NOMO-1 treated with dmso at 0.1 percent for 144 hours (cell line): Measurements from ENCODE around the gene CNOT10.
"Not testable (repeated sequence)": the region's sequence is repeated elsewhere in the genome, so short reads cannot be mapped to it uniquely, and the experiment has no call there.

Experiments used
- DNase-seq: peaks from one replicate; lab custom pipeline; 2025; ENCODE audit not compliant: unreplicated experiment; lab: John Stamatoyannopoulos, UW

The CNOT10 gene

DNA sequence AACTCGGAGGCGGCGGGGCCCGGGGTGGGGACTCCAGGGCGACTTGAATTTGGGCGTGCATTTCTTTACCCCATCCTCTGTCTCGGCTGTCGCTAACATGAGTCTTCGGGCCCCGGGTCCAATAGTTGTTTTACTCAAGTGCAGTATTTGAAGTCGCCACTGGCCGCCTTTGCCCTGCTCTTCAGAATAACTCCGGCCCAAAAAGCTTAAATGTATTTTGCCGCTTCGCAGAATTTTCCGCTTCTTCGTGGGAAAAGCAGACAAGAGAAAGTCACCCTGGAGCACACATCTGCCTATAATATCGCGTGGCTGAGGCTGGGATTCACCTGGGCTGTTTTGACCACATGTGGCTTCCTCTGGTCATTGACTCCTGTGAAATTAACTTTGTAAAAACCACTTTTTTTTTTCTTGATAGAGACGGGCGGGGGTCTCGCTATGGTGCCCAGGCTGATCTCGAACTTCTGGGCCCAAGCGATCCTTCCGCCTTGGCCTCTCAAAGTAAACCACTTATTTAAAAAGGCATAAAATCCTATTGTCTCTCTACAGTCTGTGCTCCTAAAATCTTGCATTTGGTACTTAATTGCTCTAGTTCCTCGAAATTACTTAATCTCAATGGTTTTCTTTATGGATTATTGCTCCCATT, 676 bp downstream of the CNOT10 start:
- peak; percentile 30 for DNase-seq

- DNase-seq = no peak
These were observed 1.7 kb downstream of the CNOT10 start for GRCh38 chr3:32686713-32687112.

- no peak for DNase-seq
These were observed 6.9 kb downstream of the CNOT10 start for GRCh38 chr3:32691847-32692246.

GRCh38 chr3:32696523-32696922, 11.5 kb downstream of the CNOT10 start:
- DNase-seq = no peak

DNA sequence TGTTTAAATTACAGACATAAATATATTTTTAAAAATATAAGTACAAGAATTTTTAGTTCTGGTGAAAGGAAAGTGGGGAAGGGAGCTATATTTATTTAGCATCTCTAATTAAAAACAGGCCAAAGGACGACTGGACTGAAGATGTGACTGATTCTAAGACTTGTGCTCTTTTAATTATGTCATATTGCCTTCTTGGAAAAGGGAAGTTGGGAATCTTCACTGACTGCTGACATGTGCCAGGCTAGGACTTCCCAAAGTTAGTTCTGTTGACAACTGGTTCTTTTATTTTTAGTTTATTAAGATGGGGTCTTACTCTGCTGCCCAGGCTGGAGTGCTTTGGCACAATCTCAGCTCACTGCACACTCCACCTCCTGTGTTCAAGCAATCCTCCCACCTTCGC, 13.5 kb downstream of the CNOT10 start:
- no peak for DNase-seq

- DNase-seq = no peak
These were observed 14.4 kb downstream of the CNOT10 start for GRCh38 chr3:32699429-32699828.

- DNase-seq = no peak
These were observed 15.3 kb downstream of the CNOT10 start for GRCh38 chr3:32700244-32700643.

DNA sequence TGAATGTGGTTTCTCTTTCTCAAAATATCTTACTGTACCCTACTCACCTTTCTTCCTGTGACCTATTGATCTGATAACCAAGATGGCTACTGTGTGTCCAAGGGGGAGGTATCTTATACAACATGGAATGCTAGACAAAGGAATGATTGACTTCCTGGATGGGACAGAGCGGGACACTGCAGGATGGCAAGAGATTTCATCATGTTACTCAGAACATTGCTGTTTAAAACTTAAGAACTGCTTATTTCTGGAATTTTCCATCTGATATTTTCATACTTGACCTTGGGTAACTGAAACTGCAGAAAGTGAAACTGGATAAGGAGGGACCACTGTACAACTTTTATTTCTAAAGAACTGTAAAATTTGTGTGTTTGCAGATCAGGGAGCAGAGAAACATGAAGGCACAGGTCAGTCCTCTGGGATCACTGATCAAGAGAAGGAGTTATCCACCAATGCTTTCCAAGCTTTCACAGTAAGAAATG, 18.5 kb downstream of the CNOT10 start:
- no peak for DNase-seq

- DNase-seq = no peak
These were observed 20.2 kb downstream of the CNOT10 start for GRCh38 chr3:32705232-32705631.

- peak; percentile 8 for DNase-seq
These were observed 21.5 kb downstream of the CNOT10 start for GRCh38 chr3:32706348-32707025.

DNA sequence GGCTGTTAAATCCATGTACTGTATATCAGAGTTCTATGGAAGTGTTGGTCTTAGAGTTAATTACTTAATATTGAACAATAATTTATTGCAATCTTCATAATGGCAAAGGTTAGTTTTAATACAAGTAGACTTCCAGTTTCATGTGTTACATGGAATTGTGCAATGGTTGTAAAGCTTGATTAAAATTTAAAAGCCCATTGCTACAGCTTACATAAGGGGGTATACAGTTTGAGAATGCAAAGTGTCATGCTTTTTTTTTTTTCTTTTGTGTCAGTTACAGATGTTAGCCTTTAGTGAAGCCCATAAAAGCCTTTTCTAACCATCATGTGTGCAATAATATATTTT, 22.0 kb downstream of the CNOT10 start:
- DNase-seq = no peak

- DNase-seq = no peak
These were observed 23.8 kb downstream of the CNOT10 start for GRCh38 chr3:32708672-32709283.

DNA sequence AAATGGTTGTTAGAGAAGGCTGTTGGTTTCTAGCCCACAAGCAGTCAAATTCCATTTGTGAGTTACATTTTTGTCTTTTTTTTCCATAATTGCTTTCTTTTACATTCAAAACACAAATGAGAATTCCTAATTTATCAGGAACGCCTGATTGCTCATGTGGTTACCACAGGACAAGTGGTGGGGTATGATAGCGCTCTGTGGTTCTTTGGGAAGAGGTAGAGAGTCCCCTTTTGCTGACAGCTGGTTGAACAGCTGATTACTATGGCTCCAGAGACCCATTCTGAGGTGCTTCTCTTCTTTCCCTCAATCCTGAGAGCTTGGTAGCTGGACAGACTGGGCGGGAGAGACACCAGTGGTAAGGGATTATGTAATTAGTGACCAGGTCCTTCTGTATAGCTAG, 24.4 kb downstream of the CNOT10 start:
- no peak for DNase-seq

DNA sequence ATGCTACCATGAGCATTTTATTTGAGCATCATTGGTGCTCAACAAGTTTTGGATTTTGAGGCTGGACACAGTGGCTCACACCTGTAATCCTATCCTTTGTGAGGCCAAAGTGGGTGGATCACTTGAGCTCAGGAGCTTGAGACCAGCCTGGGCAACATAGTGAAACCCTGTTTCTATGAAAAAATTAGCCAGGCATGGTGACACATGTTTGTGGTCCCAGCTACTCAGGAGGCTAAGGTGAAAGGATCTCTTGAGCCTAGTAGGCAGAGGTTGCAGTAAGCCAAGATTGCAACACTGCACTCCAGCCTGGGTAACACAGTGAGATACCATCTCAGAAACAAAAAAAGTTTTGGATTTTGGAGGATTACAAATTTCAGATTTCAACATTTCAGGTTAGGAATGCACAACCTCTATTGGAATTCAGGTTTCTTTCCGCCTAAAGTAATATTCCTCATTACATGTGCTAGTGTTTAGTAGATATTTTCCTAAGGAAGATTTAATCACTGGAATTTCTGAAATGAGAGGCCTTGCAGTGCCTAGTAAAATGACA, 27.6 kb downstream of the CNOT10 start:
- DNase-seq = no peak

GRCh38 chr3:32713181-32713580, 28.2 kb downstream of the CNOT10 start:
- no peak for DNase-seq

DNA sequence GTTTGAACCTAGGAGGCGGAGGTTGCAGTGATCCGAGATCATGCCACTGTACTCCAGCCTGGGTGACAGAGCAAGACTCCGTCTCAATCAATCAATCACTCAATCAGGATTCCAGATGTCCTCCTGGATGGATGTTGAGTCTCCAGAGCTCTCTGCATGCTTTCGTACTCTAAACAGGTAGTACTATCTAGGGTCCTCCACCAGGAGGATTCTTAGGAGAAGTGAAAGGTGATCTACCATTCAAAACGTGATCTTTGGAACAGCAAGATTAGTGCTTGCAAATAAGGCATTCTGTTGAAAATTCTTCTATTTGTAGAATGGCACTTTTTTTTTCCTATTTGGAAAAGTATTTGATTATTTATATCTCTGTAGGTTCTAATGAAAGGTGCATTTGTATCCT, 34.3 kb downstream of the CNOT10 start:
- DNase-seq = no peak

DNA sequence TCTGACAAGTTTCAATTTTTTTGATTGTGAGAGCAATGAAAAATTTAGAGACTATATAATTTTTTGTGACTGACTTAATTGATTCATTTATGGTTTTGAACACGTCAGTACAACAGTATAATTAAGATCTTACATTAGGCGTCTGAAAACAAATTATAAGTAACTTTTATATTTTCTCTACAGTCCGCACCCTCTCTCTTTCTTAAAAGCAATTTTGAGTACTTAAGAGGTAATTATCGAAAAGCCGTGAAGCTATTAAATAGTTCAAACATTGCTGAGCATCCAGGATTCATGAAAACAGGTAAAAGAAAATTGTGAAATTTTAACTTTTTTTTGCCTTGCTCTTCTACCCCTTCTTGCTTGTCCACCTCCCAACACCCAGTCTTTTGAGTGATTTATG, 34.9 kb downstream of the CNOT10 start:
- DNase-seq = no peak

DNA sequence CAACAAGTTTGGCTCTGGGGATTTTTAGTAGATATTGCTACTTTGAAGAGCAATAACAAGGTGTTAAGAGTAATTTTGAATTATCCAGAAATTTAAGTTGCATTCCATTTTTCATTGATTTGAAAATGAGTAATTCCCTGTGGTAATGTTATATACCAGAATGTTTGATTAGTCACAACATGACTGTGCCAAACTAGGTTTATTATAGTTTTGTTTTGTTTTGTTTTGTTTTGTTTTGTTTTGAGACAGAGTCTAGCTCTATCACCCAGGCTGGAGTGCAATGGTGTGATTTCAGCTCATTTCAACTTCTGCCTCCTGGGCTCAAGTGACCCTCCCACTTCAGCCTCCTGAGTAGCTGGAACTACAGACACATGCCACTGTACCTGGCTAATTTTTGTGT, 40.7 kb downstream of the CNOT10 start:
- no peak for DNase-seq

DNA sequence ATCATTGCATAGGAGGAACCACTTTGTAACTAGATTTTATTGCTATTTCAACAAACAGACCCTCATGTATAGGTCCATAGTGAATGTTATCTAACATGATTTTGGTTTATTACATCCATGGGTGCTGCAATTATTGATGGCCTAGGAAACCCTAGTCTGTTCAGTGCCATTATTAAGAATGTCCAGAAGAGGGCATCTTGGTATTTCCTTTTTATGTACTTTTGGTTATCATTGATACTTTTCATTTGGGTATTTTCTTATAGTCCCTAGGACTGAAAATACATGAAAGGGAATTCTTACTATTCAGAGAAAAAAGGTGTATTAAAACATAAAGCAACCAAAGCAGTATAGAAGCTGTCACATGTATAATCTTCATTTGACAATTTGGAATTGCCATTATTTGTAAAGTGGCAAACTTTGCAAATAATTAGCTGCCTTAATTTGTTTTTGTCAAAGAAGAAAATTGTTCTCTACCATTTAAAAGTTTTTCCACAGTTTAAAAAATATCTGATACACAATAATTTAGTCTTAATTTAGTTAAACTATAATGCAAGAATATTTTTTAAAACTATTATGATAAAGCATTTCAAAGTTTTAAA, 48.7 kb downstream of the CNOT10 start:
- no peak for DNase-seq

GRCh38 chr3:32734756-32735155, 49.8 kb downstream of the CNOT10 start:
- DNase-seq = no peak

DNA sequence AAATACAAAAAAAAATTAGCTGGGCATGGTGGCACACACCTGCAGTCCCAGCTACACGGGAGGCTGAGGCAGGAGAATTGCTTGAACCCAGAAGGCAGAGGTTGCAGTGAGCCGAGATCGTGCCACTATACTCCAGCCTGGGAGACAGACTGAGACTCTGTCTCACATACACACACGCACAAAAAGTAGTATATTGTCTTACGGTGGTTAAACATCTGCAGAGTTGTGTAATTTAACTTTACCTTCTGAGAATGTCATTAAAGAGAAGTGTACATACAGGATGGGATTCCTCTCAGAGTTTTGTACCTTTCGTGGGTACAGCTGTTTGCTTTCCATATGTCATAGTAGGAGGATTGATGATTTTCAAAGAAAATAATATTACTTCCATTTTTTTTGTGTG, 58.5 kb downstream of the CNOT10 start:
- DNase-seq = not testable (repeated sequence)

GRCh38 chr3:32743934-32744333, 58.9 kb downstream of the CNOT10 start:
- peak; percentile 52 for DNase-seq
